Measurements from ENCODE around the gene GGCT.
"Not testable (repeated sequence)": the region's sequence is repeated elsewhere in the genome, so short reads cannot be mapped to it uniquely, and the experiment has no call there.

Gene GGCT

GRCh38 chr7:30504301-30505173 lies at the start of gene GGCT:
GGCT (minus strand) TSS chr7:30504829; CDS start chr7:30504709, 120 bp downstream.
- DNase-seq (ENCODE audit: low spot score): peak; percentile 98

GRCh38 chr7:30553546-30553945 lies 48.9 kb upstream of the GGCT start:
- no peak for DNase-seq (ENCODE audit: low spot score)

- no peak for DNase-seq (ENCODE audit: low spot score)
Measured at GRCh38 chr7:30553141-30553540, 48.5 kb upstream of the GGCT start.

- no peak for DNase-seq (ENCODE audit: low spot score)
Measured at GRCh38 chr7:30552330-30552729, 47.7 kb upstream of the GGCT start.

- DNase-seq (ENCODE audit: low spot score): no peak
Measured at GRCh38 chr7:30549931-30550493, 45.4 kb upstream of the GGCT start.

GRCh38 chr7:30548845-30549244 lies 44.2 kb upstream of the GGCT start:
- no peak for DNase-seq (ENCODE audit: low spot score)

- DNase-seq (ENCODE audit: low spot score): no peak
Measured at GRCh38 chr7:30546596-30546995, 42.0 kb upstream of the GGCT start.

- DNase-seq (ENCODE audit: low spot score): no peak
Measured at GRCh38 chr7:30545791-30546555, 41.3 kb upstream of the GGCT start.

- DNase-seq (ENCODE audit: low spot score): no peak
Measured at GRCh38 chr7:30543813-30544525, 39.3 kb upstream of the GGCT start.

- DNase-seq (ENCODE audit: low spot score): not testable (repeated sequence)
Measured at GRCh38 chr7:30543115-30543514, 38.5 kb upstream of the GGCT start.

GRCh38 chr7:30533886-30534285 lies 29.3 kb upstream of the GGCT start:
- no peak for DNase-seq (ENCODE audit: low spot score)

GRCh38 chr7:30531286-30531685 lies 26.7 kb upstream of the GGCT start:
- DNase-seq (ENCODE audit: low spot score): no peak

- DNase-seq (ENCODE audit: low spot score): no peak
Measured at GRCh38 chr7:30530373-30530772, 25.7 kb upstream of the GGCT start.

GRCh38 chr7:30528779-30529178 lies 24.1 kb upstream of the GGCT start:
- DNase-seq (ENCODE audit: low spot score): no peak

GRCh38 chr7:30527297-30527696 lies 22.7 kb upstream of the GGCT start:
- not testable (repeated sequence) for DNase-seq (ENCODE audit: low spot score)

GRCh38 chr7:30526163-30526562 lies 21.5 kb upstream of the GGCT start:
- no peak for DNase-seq (ENCODE audit: low spot score)

GRCh38 chr7:30525429-30525828 lies 20.8 kb upstream of the GGCT start:
- DNase-seq (ENCODE audit: low spot score): no peak

- no peak for DNase-seq (ENCODE audit: low spot score)
Measured at GRCh38 chr7:30524545-30524944, 19.9 kb upstream of the GGCT start.

GRCh38 chr7:30523466-30523865 lies 18.8 kb upstream of the GGCT start:
- DNase-seq (ENCODE audit: low spot score): no peak

GRCh38 chr7:30522159-30522558 lies 17.5 kb upstream of the GGCT start:
- DNase-seq (ENCODE audit: low spot score): no peak

- no peak for DNase-seq (ENCODE audit: low spot score)
Measured at GRCh38 chr7:30521532-30521931, 16.9 kb upstream of the GGCT start.

GRCh38 chr7:30519122-30519521 lies 14.5 kb upstream of the GGCT start:
- no peak for DNase-seq (ENCODE audit: low spot score)

All from left forelimb (tissue), 1 donor.